Colonic mucosa (tissue), 4 donors: ENCODE measurements around the gene JOSD2. TPM values are rescaled to one million over a fixed set of nuclear protein-coding genes. Genes with fewer than 3 reads are reported as not detected.

ENCODE experiments used
- DNase-seq: peaks from one replicate; pipeline ENCODE4 v3.0.0-alpha.2; 2020
- H3K27ac ChIP-seq: fragments of 200-600 bp; one replicate; pipeline ENCODE4 v1.8.0; 2021
- H3K27me3 ChIP-seq: fragments of 200-600 bp; one replicate; pipeline ENCODE4 v1.8.0; 2021
- H3K36me3 ChIP-seq: fragments of 200-600 bp; one replicate; pipeline ENCODE4 v1.8.0; 2021
- H3K4me1 ChIP-seq: fragments of 200-600 bp; one replicate; pipeline ENCODE4 v1.8.0; 2021; ENCODE audit warnings: mild to moderate bottlenecking
- H3K4me3 ChIP-seq: fragments of 200-600 bp; one replicate; pipeline ENCODE4 v1.8.0; 2021
- H3K9ac ChIP-seq, 2 donors: one replicate each; pipeline ENCODE4 v1.7.0; 2013; ENCODE audit warnings: control low read depth in 2 of 2, low read depth in 2 of 2, low read length in 2 of 2
- H3K9me3 ChIP-seq: fragments of 200-600 bp; one replicate; pipeline ENCODE4 v1.8.0; 2021
- intact Hi-C: fragments of 100-400 bp; cut with DNase I; formaldehyde crosslinking; loops from one replicate; pipeline ENCODE4 v1.14.1; 2022
- total RNA-seq, 2 donors: library from RNA; stranded (reverse); fragmentation: NEBNext Ultra II Directional in 1 of 2; extraction: Animal tissue kit (Norgen Biotek cat#: 25700) in 1 of 2; gene quantifications; one replicate each; pipeline ENCODE4 v1.2.1, GENCODE V29; 2021
- TF ChIP-seq, protein P1 (sequence below): fragments of 200-600 bp; IDR thresholded peaks from one replicate; pipeline ENCODE4 v1.8.0; 2022; ENCODE audit warnings: antibody characterized with exemption, mild to moderate bottlenecking
- donor health status: healthy.
- donor health status: DM: no; HTN: no; CAD: no.
- donor health status: DM: no; HTN: no; CAD: no.

JOSD2 gene
- total RNA-seq, 2 donors from 2014 or later = 27.0 to 45.0 TPM

DNA sequence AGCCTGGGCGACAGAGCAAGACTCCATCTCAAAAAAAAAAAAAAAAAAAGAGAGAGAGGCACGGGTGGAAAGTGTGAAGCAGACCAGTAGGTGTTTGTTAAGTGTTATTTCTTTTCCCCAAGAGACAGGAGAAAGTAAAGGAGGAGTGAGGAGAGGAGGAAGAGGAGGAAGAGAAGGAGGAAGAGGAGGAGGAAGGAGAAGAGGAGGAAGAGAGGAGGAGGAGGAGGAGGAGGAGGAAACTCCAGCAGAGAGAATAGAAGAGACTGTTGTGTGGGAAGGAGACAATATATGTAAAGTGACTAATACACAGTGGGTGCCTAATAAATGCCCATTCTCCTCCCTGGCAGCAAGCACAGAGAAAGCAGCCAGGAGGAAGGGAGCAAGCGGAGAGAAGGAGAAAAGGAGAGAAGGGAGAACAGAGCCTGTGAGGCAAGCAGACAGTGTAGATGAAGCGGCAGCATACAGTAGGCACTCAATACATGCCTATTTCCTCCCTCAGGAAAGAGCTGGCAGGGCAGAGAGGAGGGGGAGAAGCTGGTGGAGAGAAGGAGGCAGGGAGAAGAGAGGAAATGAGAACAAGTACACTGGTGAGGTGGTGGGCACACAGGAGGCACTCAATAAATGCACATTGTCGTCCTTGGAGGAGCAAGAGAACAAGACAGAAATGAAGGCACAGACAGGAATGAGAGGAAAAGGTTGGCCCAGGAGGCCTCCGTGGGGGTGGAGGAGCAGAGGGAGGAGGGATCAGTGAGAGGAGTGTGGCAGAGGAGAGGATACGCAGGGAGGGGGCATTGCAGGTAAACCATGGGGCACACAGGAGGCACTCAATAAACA lies 16.6 kb downstream of the JOSD2 start:
- intact Hi-C loops = no loop called here
- no peaks in the 10 kb centered on the region for H3K27me3 ChIP-seq
- no peak for DNase-seq
- TF ChIP-seq, protein P1, sequence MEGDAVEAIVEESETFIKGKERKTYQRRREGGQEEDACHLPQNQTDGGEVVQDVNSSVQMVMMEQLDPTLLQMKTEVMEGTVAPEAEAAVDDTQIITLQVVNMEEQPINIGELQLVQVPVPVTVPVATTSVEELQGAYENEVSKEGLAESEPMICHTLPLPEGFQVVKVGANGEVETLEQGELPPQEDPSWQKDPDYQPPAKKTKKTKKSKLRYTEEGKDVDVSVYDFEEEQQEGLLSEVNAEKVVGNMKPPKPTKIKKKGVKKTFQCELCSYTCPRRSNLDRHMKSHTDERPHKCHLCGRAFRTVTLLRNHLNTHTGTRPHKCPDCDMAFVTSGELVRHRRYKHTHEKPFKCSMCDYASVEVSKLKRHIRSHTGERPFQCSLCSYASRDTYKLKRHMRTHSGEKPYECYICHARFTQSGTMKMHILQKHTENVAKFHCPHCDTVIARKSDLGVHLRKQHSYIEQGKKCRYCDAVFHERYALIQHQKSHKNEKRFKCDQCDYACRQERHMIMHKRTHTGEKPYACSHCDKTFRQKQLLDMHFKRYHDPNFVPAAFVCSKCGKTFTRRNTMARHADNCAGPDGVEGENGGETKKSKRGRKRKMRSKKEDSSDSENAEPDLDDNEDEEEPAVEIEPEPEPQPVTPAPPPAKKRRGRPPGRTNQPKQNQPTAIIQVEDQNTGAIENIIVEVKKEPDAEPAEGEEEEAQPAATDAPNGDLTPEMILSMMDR = no peak
- H3K4me1 ChIP-seq = no peaks in the 10 kb centered on the region
- no peak overlapping the region for H3K27ac ChIP-seq
- H3K36me3 ChIP-seq = no peaks in the 10 kb centered on the region
- H3K4me3 ChIP-seq = no peak overlapping the region
- no peaks in the 10 kb centered on the region for H3K9me3 ChIP-seq
- no peak overlapping the region for H3K9ac ChIP-seq

DNA sequence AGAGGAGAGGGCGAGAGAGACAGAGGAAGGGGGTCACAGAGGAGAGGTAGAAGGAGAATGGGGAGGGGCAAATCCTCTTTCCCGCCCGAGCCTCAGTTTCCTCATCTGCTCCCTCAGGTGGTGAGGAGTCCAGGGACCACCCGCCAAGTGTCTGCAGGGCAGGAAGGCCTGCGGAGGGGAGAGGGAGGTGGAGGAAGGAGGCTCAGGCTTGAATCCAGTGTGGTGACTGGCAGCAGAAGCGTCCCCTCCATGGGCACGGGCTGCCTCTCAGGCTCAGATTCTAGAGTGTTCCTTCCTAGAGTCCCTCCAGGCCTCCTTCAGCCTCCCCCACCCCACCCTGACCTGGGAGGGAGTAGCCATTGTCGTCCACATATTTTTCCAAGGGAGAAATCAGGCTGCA lies 17.8 kb downstream of the JOSD2 start:
- H3K36me3 ChIP-seq = no peaks in the 10 kb centered on the region
- intact Hi-C loops = no loop called here
- no peak overlapping the region for H3K27ac ChIP-seq
- H3K4me3 ChIP-seq = no peak overlapping the region
- H3K4me1 ChIP-seq = no peaks in the 10 kb centered on the region
- H3K9me3 ChIP-seq = no peaks in the 10 kb centered on the region
- H3K9ac ChIP-seq = no peak overlapping the region
- H3K27me3 ChIP-seq = no peaks in the 10 kb centered on the region
- no peak for DNase-seq
- TF ChIP-seq, protein P1 = no peak

DNA sequence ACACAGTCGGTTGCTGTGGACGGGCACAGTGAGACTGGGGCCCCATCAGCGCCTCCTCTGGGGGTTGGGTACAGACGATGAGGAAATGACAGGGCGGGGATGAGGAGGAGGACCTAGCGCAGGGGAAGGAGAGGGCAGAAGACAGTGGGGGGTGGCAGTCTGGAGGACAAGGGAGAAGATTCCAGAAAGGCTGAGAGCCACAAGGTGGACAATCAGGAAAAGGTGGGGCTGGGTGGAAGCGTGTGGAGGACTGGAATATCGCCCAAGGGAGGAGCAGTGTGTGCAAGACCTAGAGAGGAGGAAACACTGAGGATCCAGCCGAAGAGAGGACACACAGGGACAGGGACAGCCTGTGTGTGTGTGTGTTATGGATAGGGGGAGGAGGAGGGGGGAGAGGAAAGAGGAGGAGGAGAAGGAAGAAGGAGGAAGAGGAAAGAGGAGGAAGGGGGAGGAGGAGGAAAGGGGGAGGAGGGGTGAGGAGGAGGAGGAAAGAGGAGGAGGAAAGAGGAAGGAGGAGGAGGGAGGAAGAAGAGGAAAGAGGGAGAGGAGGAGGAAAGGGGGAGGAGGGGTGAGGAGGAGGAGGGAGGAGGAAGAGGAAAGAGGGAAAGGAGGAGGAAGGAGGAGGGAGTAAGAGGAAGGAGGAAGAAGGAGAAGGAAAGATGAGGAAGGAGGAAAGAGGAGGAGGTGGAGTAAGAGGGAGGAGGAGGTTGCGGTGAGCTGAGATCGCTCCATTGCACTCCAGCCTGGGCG lies 18.5 kb downstream of the JOSD2 start:
- no peak overlapping the region for H3K27ac ChIP-seq
- H3K27me3 ChIP-seq = no peaks in the 10 kb centered on the region
- H3K4me1 ChIP-seq = no peaks in the 10 kb centered on the region
- intact Hi-C loops = no loop called here
- no peaks in the 10 kb centered on the region for H3K36me3 ChIP-seq
- no peak for DNase-seq
- TF ChIP-seq, protein P1 = no peak
- H3K9ac ChIP-seq = no peak overlapping the region
- H3K4me3 ChIP-seq = no peak overlapping the region
- H3K9me3 ChIP-seq = no peaks in the 10 kb centered on the region

DNA sequence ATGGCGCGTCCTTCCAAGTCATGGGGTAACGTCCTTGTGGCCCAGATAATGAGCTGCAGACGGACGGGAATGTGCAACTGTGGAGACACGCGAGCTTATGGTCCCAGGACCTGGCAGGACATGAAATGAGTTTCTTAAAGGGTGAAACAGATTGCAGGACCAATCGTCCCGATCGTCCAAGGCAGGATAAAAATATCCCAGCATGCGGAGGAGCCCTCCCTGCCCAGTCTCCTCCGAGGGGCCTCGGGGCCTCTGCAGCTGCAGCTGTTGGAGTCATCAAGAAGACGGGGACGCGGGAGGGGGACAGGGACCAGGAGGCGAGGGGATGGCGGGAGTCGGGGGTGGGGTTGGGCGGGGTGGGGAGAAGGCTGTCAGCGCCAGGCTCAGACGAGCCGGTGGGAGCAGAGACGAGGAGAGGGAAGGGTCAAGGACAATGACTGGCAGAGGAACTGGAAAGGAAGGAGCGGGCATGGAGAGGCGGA lies 20.0 kb downstream of the JOSD2 start:
- no peak overlapping the region for H3K4me3 ChIP-seq
- intact Hi-C loops = no loop called here
- no peak for DNase-seq

DNA sequence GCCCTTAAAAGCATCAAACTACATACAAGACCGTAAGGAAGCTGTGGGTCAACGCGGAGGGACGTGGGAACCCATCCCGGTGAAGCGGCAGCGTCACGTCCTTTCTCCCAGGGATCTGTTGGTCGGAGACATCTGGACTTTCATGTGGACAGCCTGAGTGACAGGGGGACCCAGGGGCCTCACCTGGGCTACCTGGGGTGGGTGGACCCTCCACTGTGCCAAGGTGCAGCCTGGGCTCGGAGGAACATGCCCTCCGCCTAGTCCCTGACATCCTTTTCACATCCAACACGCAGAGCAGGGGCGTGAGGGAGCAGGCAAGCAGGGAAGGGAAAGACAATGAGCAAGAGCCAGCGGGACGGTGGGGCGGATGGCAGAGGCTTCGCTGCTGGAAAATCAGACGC lies 20.6 kb downstream of the JOSD2 start:
- H3K36me3 ChIP-seq = no peaks in the 10 kb centered on the region

More for the DNA sequence above, 20.0 kb downstream of the JOSD2 start:
- Histone ChIP-seq H3K9ac (no peak overlapping the region), H3K27me3 (no peaks in the 10 kb centered on the region), H3K4me1 (no peaks in the 10 kb centered on the region), H3K36me3 (no peaks in the 10 kb centered on the region), H3K9me3 (no peaks in the 10 kb centered on the region), H3K27ac (no peak overlapping the region)
- TF ChIP-seq, protein P1 = no peak

More for the DNA sequence above, 20.6 kb downstream of the JOSD2 start:
- Histone ChIP-seq H3K9me3 (no peaks in the 10 kb centered on the region), H3K27ac (no peak overlapping the region), H3K9ac (no peak overlapping the region), H3K4me3 (no peak overlapping the region), H3K4me1 (no peaks in the 10 kb centered on the region), H3K27me3 (no peaks in the 10 kb centered on the region)
- intact Hi-C loops = no loop called here
- TF ChIP-seq, protein P1 = no peak
- no peak for DNase-seq
